OCI-LY3 (cell line): ENCODE results near the gene GSTM3.
A peak's percentile ranks its signal among the peaks of the same experiment; 100 is the strongest.

Source experiments
- H2AFZ ChIP-seq: fragments of 200-600, 300-600 bp; shearing (Covaris generic); 2 replicates; pipeline ENCODE4 v1.6.0; 2014; ENCODE audit warnings: antibody characterized with exemption, low read depth, low read length
- H3K27ac ChIP-seq: fragments of 200-600, 300-600 bp; sonication (generic); 2 replicates; pipeline ENCODE4 v1.5.1; 2014; ENCODE audit warnings: mild to moderate bottlenecking, low read length, moderate library complexity, mixed read lengths
- H3K27me3 ChIP-seq: fragments of 200-600, 300-600 bp; sonication (generic); 2 replicates; pipeline ENCODE4 v1.6.1; 2014; ENCODE audit warnings: low read depth, low read length, mixed read lengths
- H3K36me3 ChIP-seq: fragments of 200-600, 300-600 bp; sonication (generic); replicated peaks from 2 replicates; pipeline ENCODE3; 2014; ENCODE audit warnings: low read depth, low read length, mixed read lengths
- H3K4me1 ChIP-seq: fragments of 300-600, 200-600 bp; sonication (generic); 2 replicates; pipeline ENCODE4 v1.6.1; 2014; ENCODE audit warnings: low read length, mixed read lengths
- H3K4me2 ChIP-seq: fragments of 200-600, 300-600 bp; sonication (generic); 2 replicates; pipeline ENCODE4 v1.6.1; 2014; ENCODE audit warnings: low read length, mixed read lengths
- H3K4me3 ChIP-seq: fragments of 300-600, 200-600 bp; sonication (generic); 2 replicates; pipeline ENCODE4 v1.5.1; 2014; ENCODE audit warnings: antibody characterized with exemption, mild to moderate bottlenecking, low read length, moderate library complexity
- H3K79me2 ChIP-seq: fragments of 300-600, 200-600 bp; shearing (Covaris generic); 2 replicates; pipeline ENCODE4 v1.6.1; 2014; ENCODE audit warnings: mild to moderate bottlenecking, low read length, mixed read lengths
- H3K9ac ChIP-seq: fragments of 300-600, 200-600 bp; shearing (Covaris generic); 2 replicates; pipeline ENCODE4 v1.6.0; 2014; ENCODE audit warnings: mild to moderate bottlenecking, low read length, moderate library complexity
- H3K9me3 ChIP-seq: fragments of 200-600, 300-600 bp; shearing (Covaris generic); 2 replicates; pipeline ENCODE4 v1.6.1; 2014; ENCODE audit warnings: low read length, mixed read lengths; ENCODE audit not compliant: insufficient read depth
- H4K20me1 ChIP-seq: fragments of 200-600, 300-600 bp; sonication (generic); 2 replicates; pipeline ENCODE4 v1.6.1; 2016; ENCODE audit warnings: low read length, mixed read lengths; ENCODE audit not compliant: insufficient read depth
- EZH2phosphoT487 ChIP-seq: fragments of 200-600 bp; shearing (Covaris generic); IDR thresholded peaks from 2 replicates; pipeline ENCODE4 v1.6.1; 2018; ENCODE audit warnings: antibody characterized with exemption, mixed run types, low read depth
- TF ChIP-seq, protein P1 (sequence below): fragments of 200-600, 300-600 bp; sonication (generic); IDR thresholded peaks from 2 replicates; pipeline ENCODE4 v1.5.1; 2014; ENCODE audit warnings: antibody characterized with exemption, low read length, low read depth

GSTM3 gene

DNA sequence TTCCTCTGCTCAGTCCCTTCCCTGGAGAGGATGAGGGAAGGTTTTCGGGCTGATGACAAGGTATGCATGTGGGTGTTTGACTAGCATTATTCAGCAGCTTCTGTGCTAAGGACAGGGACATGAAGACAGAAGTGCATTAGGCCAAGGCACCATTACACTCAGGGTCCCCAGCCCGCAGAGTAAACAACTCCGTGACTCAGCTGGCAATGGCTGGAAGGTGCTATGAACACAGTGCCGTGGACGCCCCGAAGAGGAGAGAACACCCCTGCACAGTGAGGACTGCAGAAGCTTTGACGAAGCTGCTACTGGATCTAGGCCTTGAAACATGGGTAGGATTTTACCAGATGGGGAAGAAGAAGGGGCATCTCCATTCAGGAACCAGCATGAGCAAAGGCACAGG lies 36.6 kb upstream of the GSTM3 start:
- Histone ChIP-seq H3K36me3 (no peaks in the 10 kb centered on the region), H3K27me3 (no peaks in the 10 kb centered on the region; the same call in 1 of the 2 replicates), H3K79me2 (no peaks in the 10 kb centered on the region), H2AFZ (peak overlapping the region; percentile 81), H3K4me1 (peaks cover 6% of the 10 kb centered on the region; the same call in 1 of the 2 replicates), H4K20me1 (no peaks in the 10 kb centered on the region), H3K4me2 (no peak overlapping the region), H3K4me3 (no peak overlapping the region), H3K9me3 (no peaks in the 10 kb centered on the region), H3K27ac (no peak overlapping the region), H3K9ac (no peak overlapping the region)
- TF ChIP-seq EZH2phosphoT487: no peak
- TF ChIP-seq, protein P1, sequence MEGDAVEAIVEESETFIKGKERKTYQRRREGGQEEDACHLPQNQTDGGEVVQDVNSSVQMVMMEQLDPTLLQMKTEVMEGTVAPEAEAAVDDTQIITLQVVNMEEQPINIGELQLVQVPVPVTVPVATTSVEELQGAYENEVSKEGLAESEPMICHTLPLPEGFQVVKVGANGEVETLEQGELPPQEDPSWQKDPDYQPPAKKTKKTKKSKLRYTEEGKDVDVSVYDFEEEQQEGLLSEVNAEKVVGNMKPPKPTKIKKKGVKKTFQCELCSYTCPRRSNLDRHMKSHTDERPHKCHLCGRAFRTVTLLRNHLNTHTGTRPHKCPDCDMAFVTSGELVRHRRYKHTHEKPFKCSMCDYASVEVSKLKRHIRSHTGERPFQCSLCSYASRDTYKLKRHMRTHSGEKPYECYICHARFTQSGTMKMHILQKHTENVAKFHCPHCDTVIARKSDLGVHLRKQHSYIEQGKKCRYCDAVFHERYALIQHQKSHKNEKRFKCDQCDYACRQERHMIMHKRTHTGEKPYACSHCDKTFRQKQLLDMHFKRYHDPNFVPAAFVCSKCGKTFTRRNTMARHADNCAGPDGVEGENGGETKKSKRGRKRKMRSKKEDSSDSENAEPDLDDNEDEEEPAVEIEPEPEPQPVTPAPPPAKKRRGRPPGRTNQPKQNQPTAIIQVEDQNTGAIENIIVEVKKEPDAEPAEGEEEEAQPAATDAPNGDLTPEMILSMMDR: no peak

- Histone ChIP-seq H3K9ac (no peak overlapping the region), H3K9me3 (no peaks in the 10 kb centered on the region), H3K27ac (no peak overlapping the region), H2AFZ (peak overlapping the region; percentile 81), H3K79me2 (no peaks in the 10 kb centered on the region), H3K4me3 (no peak overlapping the region), H3K4me1 (peaks cover 6% of the 10 kb centered on the region; the same call in 1 of the 2 replicates), H4K20me1 (no peaks in the 10 kb centered on the region), H3K4me2 (no peak overlapping the region), H3K27me3 (no peaks in the 10 kb centered on the region; the same call in 1 of the 2 replicates), H3K36me3 (no peaks in the 10 kb centered on the region)
- TF ChIP-seq EZH2phosphoT487: no peak
- TF ChIP-seq, protein P1: peak; percentile 83
These were observed 36.1 kb upstream of the GSTM3 start for GRCh38 chr1:109776911-109777310.

- no peak overlapping the region for H3K27ac ChIP-seq
- no peaks in the 10 kb centered on the region for H4K20me1 ChIP-seq
- H3K9me3 ChIP-seq: no peaks in the 10 kb centered on the region
These were observed 35.5 kb upstream of the GSTM3 start for GRCh38 chr1:109776206-109776835.

GRCh38 chr1:109775398-109775797 lies 34.6 kb upstream of the GSTM3 start:
- TF ChIP-seq, protein P1: no peak
- TF ChIP-seq EZH2phosphoT487: no peak
- H3K79me2 ChIP-seq: no peaks in the 10 kb centered on the region
- no peak overlapping the region for H3K9ac ChIP-seq
- no peaks in the 10 kb centered on the region for H3K9me3 ChIP-seq
- no peak overlapping the region for H2AFZ ChIP-seq
- H3K4me3 ChIP-seq: no peak overlapping the region
- H3K4me2 ChIP-seq: no peak overlapping the region
- H3K27ac ChIP-seq: no peak overlapping the region
- H3K36me3 ChIP-seq: no peaks in the 10 kb centered on the region
- H3K4me1 ChIP-seq: peaks cover 6% of the 10 kb centered on the region; the same call in 1 of the 2 replicates
- no peaks in the 10 kb centered on the region for H4K20me1 ChIP-seq
- H3K27me3 ChIP-seq: no peaks in the 10 kb centered on the region; the same call in 1 of the 2 replicates

More at GRCh38 chr1:109776206-109776835, 35.5 kb upstream of the GSTM3 start:
- no peaks in the 10 kb centered on the region for H3K79me2 ChIP-seq
- no peak overlapping the region for H3K4me3 ChIP-seq
- H3K4me1 ChIP-seq: peaks cover 6% of the 10 kb centered on the region; the same call in 1 of the 2 replicates
- H3K4me2 ChIP-seq: no peak overlapping the region
- no peak overlapping the region for H2AFZ ChIP-seq
- TF ChIP-seq EZH2phosphoT487: no peak
- TF ChIP-seq, protein P1: no peak
- H3K27me3 ChIP-seq: no peaks in the 10 kb centered on the region; the same call in 1 of the 2 replicates
- H3K9ac ChIP-seq: no peak overlapping the region
- no peaks in the 10 kb centered on the region for H3K36me3 ChIP-seq
